ENCODE measurements around the gene UIMC1.

UIMC1 gene

GRCh38 chr5:176965633-176966032 lies 40.9 kb downstream of the UIMC1 start:
- TF ChIP-seq CREB1 (IDR thresholded peaks at IDR 0.05; ENCODE audit: low read depth) (no peak), ZBTB7A (IDR thresholded peaks at IDR 0.05; ENCODE audit: low read depth) (no peak), TAF1 (IDR thresholded peaks at IDR 0.05; ENCODE audit: low read depth) (no peak), NFIC (IDR thresholded peaks at IDR 0.05) (no peak), TCF12 (IDR thresholded peaks at IDR 0.05; ENCODE audit: low read depth) (no peak), EGR1 (IDR thresholded peaks at IDR 0.05) (no peak), FOXM1 (IDR thresholded peaks at IDR 0.05; ENCODE audit: borderline replicate concordance, low read depth) (no peak), EP300 (IDR thresholded peaks at IDR 0.05; ENCODE audit: borderline replicate concordance) (no peak), CEBPB (IDR thresholded peaks at IDR 0.05) (no peak), USF1 (IDR thresholded peaks at IDR 0.05) (no peak), MAX (IDR thresholded peaks at IDR 0.05) (no peak), YY1 (IDR thresholded peaks at IDR 0.05; ENCODE audit: low read depth) (no peak), RAD21 (IDR thresholded peaks at IDR 0.05; ENCODE audit: low read depth) (no peak), TEAD4 (IDR thresholded peaks at IDR 0.05) (no peak)
- TF ChIP-seq, protein P1, sequence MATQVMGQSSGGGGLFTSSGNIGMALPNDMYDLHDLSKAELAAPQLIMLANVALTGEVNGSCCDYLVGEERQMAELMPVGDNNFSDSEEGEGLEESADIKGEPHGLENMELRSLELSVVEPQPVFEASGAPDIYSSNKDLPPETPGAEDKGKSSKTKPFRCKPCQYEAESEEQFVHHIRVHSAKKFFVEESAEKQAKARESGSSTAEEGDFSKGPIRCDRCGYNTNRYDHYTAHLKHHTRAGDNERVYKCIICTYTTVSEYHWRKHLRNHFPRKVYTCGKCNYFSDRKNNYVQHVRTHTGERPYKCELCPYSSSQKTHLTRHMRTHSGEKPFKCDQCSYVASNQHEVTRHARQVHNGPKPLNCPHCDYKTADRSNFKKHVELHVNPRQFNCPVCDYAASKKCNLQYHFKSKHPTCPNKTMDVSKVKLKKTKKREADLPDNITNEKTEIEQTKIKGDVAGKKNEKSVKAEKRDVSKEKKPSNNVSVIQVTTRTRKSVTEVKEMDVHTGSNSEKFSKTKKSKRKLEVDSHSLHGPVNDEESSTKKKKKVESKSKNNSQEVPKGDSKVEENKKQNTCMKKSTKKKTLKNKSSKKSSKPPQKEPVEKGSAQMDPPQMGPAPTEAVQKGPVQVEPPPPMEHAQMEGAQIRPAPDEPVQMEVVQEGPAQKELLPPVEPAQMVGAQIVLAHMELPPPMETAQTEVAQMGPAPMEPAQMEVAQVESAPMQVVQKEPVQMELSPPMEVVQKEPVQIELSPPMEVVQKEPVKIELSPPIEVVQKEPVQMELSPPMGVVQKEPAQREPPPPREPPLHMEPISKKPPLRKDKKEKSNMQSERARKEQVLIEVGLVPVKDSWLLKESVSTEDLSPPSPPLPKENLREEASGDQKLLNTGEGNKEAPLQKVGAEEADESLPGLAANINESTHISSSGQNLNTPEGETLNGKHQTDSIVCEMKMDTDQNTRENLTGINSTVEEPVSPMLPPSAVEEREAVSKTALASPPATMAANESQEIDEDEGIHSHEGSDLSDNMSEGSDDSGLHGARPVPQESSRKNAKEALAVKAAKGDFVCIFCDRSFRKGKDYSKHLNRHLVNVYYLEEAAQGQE (IDR thresholded peaks at IDR 0.05; ENCODE audit: low read depth) = no peak

DNA sequence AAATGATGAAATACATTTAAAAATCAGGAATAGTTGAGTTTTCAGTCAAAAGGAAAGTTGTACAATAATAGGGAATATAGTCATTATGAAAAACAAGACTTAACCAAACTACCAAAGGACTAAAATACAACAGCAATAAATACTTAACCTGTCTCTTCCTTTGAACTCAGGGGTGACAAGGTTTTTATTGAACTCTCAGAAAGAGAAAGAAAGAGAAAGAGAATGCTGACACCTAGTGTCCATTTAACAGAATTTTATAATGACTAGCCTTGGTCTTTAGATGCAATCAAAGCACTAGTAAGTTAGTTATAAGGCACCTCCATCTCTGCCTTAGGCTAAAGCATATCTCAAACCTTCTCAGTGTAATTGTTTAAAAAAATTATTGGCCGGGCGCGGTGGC lies 47.5 kb downstream of the UIMC1 start:
- TF ChIP-seq ZBTB7A (IDR thresholded peaks at IDR 0.05; ENCODE audit: low read depth) = no peak
- peak; percentile 47; the same call in 1 of the 2 replicates for TF ChIP-seq RAD21 (IDR thresholded peaks at IDR 0.05; ENCODE audit: low read depth)

GRCh38 chr5:176956756-176957155 lies 49.8 kb downstream of the UIMC1 start:
- TF ChIP-seq ZBTB7A (IDR thresholded peaks at IDR 0.05; ENCODE audit: low read depth) (no peak), USF1 (IDR thresholded peaks at IDR 0.05) (no peak), TEAD4 (IDR thresholded peaks at IDR 0.05) (no peak), YY1 (IDR thresholded peaks at IDR 0.05; ENCODE audit: low read depth) (no peak)
- TF ChIP-seq, protein P1 (IDR thresholded peaks at IDR 0.05; ENCODE audit: low read depth) = no peak

GRCh38 chr5:176955895-176956294 lies 50.7 kb downstream of the UIMC1 start:
- TF ChIP-seq EP300 (IDR thresholded peaks at IDR 0.05; ENCODE audit: borderline replicate concordance) = no peak
- TF ChIP-seq ZBTB7A (IDR thresholded peaks at IDR 0.05; ENCODE audit: low read depth) = no peak
- no peak for TF ChIP-seq CREB1 (IDR thresholded peaks at IDR 0.05; ENCODE audit: low read depth)
- no peak for TF ChIP-seq CEBPB (IDR thresholded peaks at IDR 0.05)
- no peak for TF ChIP-seq TAF1 (IDR thresholded peaks at IDR 0.05; ENCODE audit: low read depth)
- no peak for TF ChIP-seq YY1 (IDR thresholded peaks at IDR 0.05; ENCODE audit: low read depth)
- TF ChIP-seq NFIC (IDR thresholded peaks at IDR 0.05) = no peak
- TF ChIP-seq MAX (IDR thresholded peaks at IDR 0.05) = no peak
- TF ChIP-seq RAD21 (IDR thresholded peaks at IDR 0.05; ENCODE audit: low read depth) = no peak
- no peak for TF ChIP-seq TEAD4 (IDR thresholded peaks at IDR 0.05)

DNA sequence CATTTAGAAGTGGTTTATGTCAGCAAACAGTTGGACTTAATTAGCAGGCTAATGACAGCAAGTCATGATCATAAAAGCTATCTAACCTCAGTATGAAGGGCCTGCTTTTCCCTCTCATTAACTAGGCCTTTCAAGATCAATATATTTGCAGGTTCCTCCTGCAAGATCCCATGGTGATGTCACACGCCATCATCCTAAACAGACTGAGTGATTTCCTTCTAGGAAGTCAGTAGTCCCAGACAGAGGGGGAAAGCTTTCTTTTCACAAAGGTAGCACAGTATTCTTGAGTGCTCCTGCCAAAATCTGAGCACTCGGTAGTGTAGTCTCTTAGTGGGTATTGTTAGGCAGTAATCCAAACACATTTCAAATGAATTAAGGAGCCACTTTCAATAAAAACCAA lies 52.5 kb downstream of the UIMC1 start:
- TF ChIP-seq USF1 (IDR thresholded peaks at IDR 0.05) (no peak), EGR1 (IDR thresholded peaks at IDR 0.05) (no peak), TEAD4 (IDR thresholded peaks at IDR 0.05) (no peak), EP300 (IDR thresholded peaks at IDR 0.05; ENCODE audit: borderline replicate concordance) (no peak), ZBTB7A (IDR thresholded peaks at IDR 0.05; ENCODE audit: low read depth) (no peak), NFIC (IDR thresholded peaks at IDR 0.05) (no peak), MAX (IDR thresholded peaks at IDR 0.05) (no peak), CREB1 (IDR thresholded peaks at IDR 0.05; ENCODE audit: low read depth) (no peak), CEBPB (IDR thresholded peaks at IDR 0.05) (no peak), RAD21 (IDR thresholded peaks at IDR 0.05; ENCODE audit: low read depth) (no peak), TAF1 (IDR thresholded peaks at IDR 0.05; ENCODE audit: low read depth) (no peak), TCF12 (IDR thresholded peaks at IDR 0.05; ENCODE audit: low read depth) (no peak), FOXM1 (IDR thresholded peaks at IDR 0.05; ENCODE audit: borderline replicate concordance, low read depth) (no peak), YY1 (IDR thresholded peaks at IDR 0.05; ENCODE audit: low read depth) (no peak)
- TF ChIP-seq, protein P1 (IDR thresholded peaks at IDR 0.05; ENCODE audit: low read depth) = no peak

Measured in Ishikawa (cell line).